Measurements from ENCODE around the gene KLRK1. TPM values are rescaled to one million over a fixed set of nuclear protein-coding genes. Genes with fewer than 3 reads are reported as not detected.
"Not testable (repeated sequence)": the region's sequence is repeated elsewhere in the genome, so short reads cannot be mapped to it uniquely, and the experiment has no call there.

Gene KLRK1
- total and polyA plus RNA-seq, 5 donors from 2014 or later: 0.98 to 2.8 (median 2.7) TPM

- not testable (repeated sequence) for DNase-seq; H3K27ac ChIP-seq (ENCODE audit: insufficient read depth, low read length, poor library complexity, severe bottlenecking); H3K36me3 ChIP-seq (ENCODE audit: control insufficient read depth, insufficient read depth, low read length); H3K9me3 Mint-ChIP-seq; H3K4me3 Mint-ChIP-seq; H3K4me1 Mint-ChIP-seq; H3K9me3 ChIP-seq (ENCODE audit: control insufficient read depth in 2 of 2, low read length in 2 of 2); H3K36me3 Mint-ChIP-seq; H3K27ac Mint-ChIP-seq; H3K27me3 ChIP-seq (ENCODE audit: control insufficient read depth, insufficient read depth, low read length); ATAC-seq (ENCODE audit: low read depth in 2 of 2); H3K4me3 ChIP-seq (ENCODE audit: low read depth, low read length); H3K4me1 ChIP-seq (ENCODE audit: control insufficient read depth, insufficient read depth, low read length, poor library complexity, severe bottlenecking)
- H3K27me3 Mint-ChIP-seq: peaks cover 21% of the 10 kb centered on the region
These were observed 17.8 kb downstream of the KLRK1 start for GRCh38 chr12:10371893-10372535.

GRCh38 chr12:10369557-10370415, 20.1 kb downstream of the KLRK1 start:
- Histone ChIP-seq H3K27me3 (ENCODE audit: control insufficient read depth, insufficient read depth, low read length) (peaks cover 5% of the 10 kb centered on the region), H3K9me3 (ENCODE audit: control insufficient read depth in 2 of 2, low read length in 2 of 2) (no peaks in the 10 kb centered on the region), H3K27ac (ENCODE audit: insufficient read depth, low read length, poor library complexity, severe bottlenecking) (no peak overlapping the region), H3K4me3 (ENCODE audit: low read depth, low read length) (no peak overlapping the region), H3K4me1 (ENCODE audit: control insufficient read depth, insufficient read depth, low read length, poor library complexity, severe bottlenecking) (peaks cover 6% of the 10 kb centered on the region), H3K36me3 (ENCODE audit: control insufficient read depth, insufficient read depth, low read length) (no peaks in the 10 kb centered on the region)
- DNase-seq (no peak), ATAC-seq (ENCODE audit: low read depth in 2 of 2) (no peak)
- peaks cover 25% of the 10 kb centered on the region for H3K27me3 Mint-ChIP-seq
- H3K9me3 Mint-ChIP-seq: peaks cover 0 to 4% (median 0%) of the 10 kb centered on the region in 7 donors
- H3K36me3 Mint-ChIP-seq: peaks cover 4% of the 10 kb centered on the region
- H3K27ac Mint-ChIP-seq: no peak overlapping the region
- H3K4me3 Mint-ChIP-seq: no peak overlapping the region
- H3K4me1 Mint-ChIP-seq: peaks cover 0 to 9% (median 4%) of the 10 kb centered on the region in 4 donors

GRCh38 chr12:10368206-10369171, 21.4 kb downstream of the KLRK1 start:
- H3K4me3 ChIP-seq (ENCODE audit: low read depth, low read length): no peak overlapping the region
- H3K27ac Mint-ChIP-seq: peak overlapping the region in 1 of 3 donors; percentile 61
- H3K4me1 Mint-ChIP-seq: peaks cover 0 to 9% (median 4%) of the 10 kb centered on the region in 4 donors
- H3K27me3 ChIP-seq (ENCODE audit: control insufficient read depth, insufficient read depth, low read length): peaks cover 5% of the 10 kb centered on the region
- H3K27ac ChIP-seq (ENCODE audit: insufficient read depth, low read length, poor library complexity, severe bottlenecking): no peak overlapping the region
- ATAC-seq (ENCODE audit: low read depth in 2 of 2) (no peak), DNase-seq (no peak)
- no peaks in the 10 kb centered on the region for H3K9me3 ChIP-seq (ENCODE audit: control insufficient read depth in 2 of 2, low read length in 2 of 2)
- H3K36me3 Mint-ChIP-seq: peaks cover 4% of the 10 kb centered on the region
- peaks cover 0 to 4% (median 0%) of the 10 kb centered on the region in 7 donors for H3K9me3 Mint-ChIP-seq
- H3K27me3 Mint-ChIP-seq: peaks cover 19% of the 10 kb centered on the region
- H3K4me1 ChIP-seq (ENCODE audit: control insufficient read depth, insufficient read depth, low read length, poor library complexity, severe bottlenecking): peaks cover 10% of the 10 kb centered on the region
- no peak overlapping the region for H3K4me3 Mint-ChIP-seq
- H3K36me3 ChIP-seq (ENCODE audit: control insufficient read depth, insufficient read depth, low read length): no peaks in the 10 kb centered on the region

GRCh38 chr12:10367714-10368113, 22.1 kb downstream of the KLRK1 start:
- H3K27ac Mint-ChIP-seq; H3K4me1 Mint-ChIP-seq; ATAC-seq (ENCODE audit: low read depth in 2 of 2); H3K9me3 Mint-ChIP-seq; H3K4me3 Mint-ChIP-seq; H3K36me3 ChIP-seq (ENCODE audit: control insufficient read depth, insufficient read depth, low read length); H3K4me3 ChIP-seq (ENCODE audit: low read depth, low read length); H3K27ac ChIP-seq (ENCODE audit: insufficient read depth, low read length, poor library complexity, severe bottlenecking); H3K27me3 ChIP-seq (ENCODE audit: control insufficient read depth, insufficient read depth, low read length); DNase-seq; H3K36me3 Mint-ChIP-seq; H3K9me3 ChIP-seq (ENCODE audit: control insufficient read depth in 2 of 2, low read length in 2 of 2): not testable (repeated sequence)
- H3K27me3 Mint-ChIP-seq: peaks cover 16% of the 10 kb centered on the region
- peaks cover 10% of the 10 kb centered on the region for H3K4me1 ChIP-seq (ENCODE audit: control insufficient read depth, insufficient read depth, low read length, poor library complexity, severe bottlenecking)

GRCh38 chr12:10366875-10367274, 23.0 kb downstream of the KLRK1 start:
- no peak overlapping the region for H3K4me3 ChIP-seq (ENCODE audit: low read depth, low read length)
- Mint-ChIP-seq H3K4me1 (peaks cover 0 to 2% (median under 1%) of the 10 kb centered on the region in 4 donors), H3K27me3 (peaks cover 13% of the 10 kb centered on the region), H3K36me3 (peaks cover 4% of the 10 kb centered on the region), H3K4me3 (peak overlapping the region in 1 of 4 donors; percentile 46), H3K9me3 (peaks cover 0 to 4% (median 0%) of the 10 kb centered on the region in 7 donors), H3K27ac (no peak overlapping the region)
- ATAC-seq (ENCODE audit: low read depth in 2 of 2) (no peak), DNase-seq (peak in 1 of 3 donors; percentile 13)
- no peaks in the 10 kb centered on the region for H3K36me3 ChIP-seq (ENCODE audit: control insufficient read depth, insufficient read depth, low read length)
- no peak overlapping the region for H3K27ac ChIP-seq (ENCODE audit: insufficient read depth, low read length, poor library complexity, severe bottlenecking)
- H3K4me1 ChIP-seq (ENCODE audit: control insufficient read depth, insufficient read depth, low read length, poor library complexity, severe bottlenecking): peaks cover 10% of the 10 kb centered on the region
- H3K9me3 ChIP-seq (ENCODE audit: control insufficient read depth in 2 of 2, low read length in 2 of 2): no peaks in the 10 kb centered on the region
- H3K27me3 ChIP-seq (ENCODE audit: control insufficient read depth, insufficient read depth, low read length): peaks cover 5% of the 10 kb centered on the region

GRCh38 chr12:10365696-10366405, 24.0 kb downstream of the KLRK1 start:
- peak overlapping the region; percentile 99 for H3K4me3 ChIP-seq (ENCODE audit: low read depth, low read length)
- H3K4me3 Mint-ChIP-seq: no peak overlapping the region
- no peak overlapping the region for H3K27ac Mint-ChIP-seq
- DNase-seq: no peak
- peaks cover 10% of the 10 kb centered on the region for H3K4me1 ChIP-seq (ENCODE audit: control insufficient read depth, insufficient read depth, low read length, poor library complexity, severe bottlenecking)
- H3K36me3 ChIP-seq (ENCODE audit: control insufficient read depth, insufficient read depth, low read length): no peaks in the 10 kb centered on the region
- peak overlapping the region; percentile 74 for H3K27ac ChIP-seq (ENCODE audit: insufficient read depth, low read length, poor library complexity, severe bottlenecking)
- peaks cover 4% of the 10 kb centered on the region for H3K27me3 ChIP-seq (ENCODE audit: control insufficient read depth, insufficient read depth, low read length)
- H3K36me3 Mint-ChIP-seq: peaks cover 4% of the 10 kb centered on the region
- H3K9me3 ChIP-seq (ENCODE audit: control insufficient read depth in 2 of 2, low read length in 2 of 2): no peaks in the 10 kb centered on the region
- no peak for ATAC-seq (ENCODE audit: low read depth in 2 of 2)
- H3K9me3 Mint-ChIP-seq: peaks cover 0 to 4% (median 0%) of the 10 kb centered on the region in 7 donors
- H3K27me3 Mint-ChIP-seq: peaks cover 8% of the 10 kb centered on the region
- H3K4me1 Mint-ChIP-seq: peaks cover 0 to 2% (median under 1%) of the 10 kb centered on the region in 4 donors

Data from CD4-positive, CD25-positive, alpha-beta regulatory T cell (primary cell).